Upper lobe of left lung (tissue), 4 donors: Measurements from ENCODE around the gene AGO3.

Source experiments
- EP300 ChIP-seq, 4 donors: sonication (generic); formaldehyde crosslinking; IDR thresholded peaks; one replicate each; pipeline ENCODE4 v1.5.1; 2017; ENCODE audit warnings: antibody characterized with exemption in 4 of 4, control low read depth in 2 of 4
- POLR2A ChIP-seq, 4 donors: fragments of 450-650 bp; IDR thresholded peaks; one replicate each; pipeline ENCODE4 v1.5.1; 2016 to 2017; ENCODE audit warnings: antibody characterized with exemption in 4 of 4, mild to moderate bottlenecking in 2 of 4
- POLR2AphosphoS5 ChIP-seq, 2 donors: sonication (generic); formaldehyde crosslinking; IDR thresholded peaks; one replicate each; pipeline ENCODE4 v1.5.1; 2017; ENCODE audit warnings: antibody characterized with exemption in 2 of 2
- TF ChIP-seq, protein P1 (sequence below), 6 experiments: fragments of 450-650 bp in 4 of 6; fragments of 200-600 bp in 2 of 6; sonication (generic) in 2 of 6; IDR thresholded peaks; one replicate each; pipeline ENCODE4 v1.5.1; 2016 to 2019; ENCODE audit warnings: antibody characterized with exemption in 6 of 6

DNA sequence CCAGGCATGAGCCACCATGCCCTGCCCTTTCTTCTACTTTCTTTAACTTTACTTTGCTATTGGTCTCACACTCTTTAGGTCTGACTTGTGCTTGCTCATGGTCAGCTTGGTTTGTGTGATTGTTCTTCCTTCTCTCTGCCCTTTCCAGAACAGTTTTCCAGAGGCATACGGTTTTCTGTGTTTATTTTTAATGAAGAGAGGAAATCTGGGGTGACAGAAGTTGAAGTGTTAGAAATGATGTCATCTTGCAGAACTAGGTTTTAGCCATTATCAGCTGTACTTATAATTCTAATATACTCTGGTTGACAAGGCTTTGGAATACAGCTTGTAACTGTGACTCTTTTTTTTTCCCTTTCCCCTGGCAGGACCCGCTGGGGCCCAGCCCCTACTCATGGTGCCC, 14.4 kb downstream of the AGO3 start:
- TF ChIP-seq POLR2A (IDR thresholded peaks at IDR 0.05) (no peak), POLR2AphosphoS5 (IDR thresholded peaks at IDR 0.05) (no peak), EP300 (IDR thresholded peaks at IDR 0.05) (no peak)
- TF ChIP-seq, protein P1, sequence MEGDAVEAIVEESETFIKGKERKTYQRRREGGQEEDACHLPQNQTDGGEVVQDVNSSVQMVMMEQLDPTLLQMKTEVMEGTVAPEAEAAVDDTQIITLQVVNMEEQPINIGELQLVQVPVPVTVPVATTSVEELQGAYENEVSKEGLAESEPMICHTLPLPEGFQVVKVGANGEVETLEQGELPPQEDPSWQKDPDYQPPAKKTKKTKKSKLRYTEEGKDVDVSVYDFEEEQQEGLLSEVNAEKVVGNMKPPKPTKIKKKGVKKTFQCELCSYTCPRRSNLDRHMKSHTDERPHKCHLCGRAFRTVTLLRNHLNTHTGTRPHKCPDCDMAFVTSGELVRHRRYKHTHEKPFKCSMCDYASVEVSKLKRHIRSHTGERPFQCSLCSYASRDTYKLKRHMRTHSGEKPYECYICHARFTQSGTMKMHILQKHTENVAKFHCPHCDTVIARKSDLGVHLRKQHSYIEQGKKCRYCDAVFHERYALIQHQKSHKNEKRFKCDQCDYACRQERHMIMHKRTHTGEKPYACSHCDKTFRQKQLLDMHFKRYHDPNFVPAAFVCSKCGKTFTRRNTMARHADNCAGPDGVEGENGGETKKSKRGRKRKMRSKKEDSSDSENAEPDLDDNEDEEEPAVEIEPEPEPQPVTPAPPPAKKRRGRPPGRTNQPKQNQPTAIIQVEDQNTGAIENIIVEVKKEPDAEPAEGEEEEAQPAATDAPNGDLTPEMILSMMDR (IDR thresholded peaks at IDR 0.05) = no peak
